ENCODE results near the gene KLHDC7B. TPM values are rescaled to one million over a fixed set of nuclear protein-coding genes. Genes with fewer than 3 reads are reported as not detected.

KLHDC7B gene
- total RNA-seq, 1 experiment from 2014 or later = not detected

GRCh38 chr22:50524676-50525103 lies 21.0 kb upstream of the KLHDC7B start:
- intact Hi-C loops (cut with micrococcal nuclease) = loop anchor here (5.0 kb wide), 2 partner anchors 38 to 98 kb away; partner anchors contain the start of gene SYCE3

GRCh38 chr22:50525104-50525857 lies 20.4 kb upstream of the KLHDC7B start, which contains the start of gene SCO2:
SCO2 (minus strand) TSS chr22:50525598; CDS start chr22:50524411, 1,187 bp downstream.
- H3K4me2 ChIP-seq (ENCODE audit: low read length) = peak within 1 kb of the TSS; percentile 98
- intact Hi-C loops (cut with micrococcal nuclease) = loop anchor here (5.0 kb wide), 2 partner anchors 37 to 97 kb away; partner anchors contain the start of gene SYCE3
- TF ChIP-seq EZH2 (IDR thresholded peaks at IDR 0.05; ENCODE audit: low read length, unreplicated experiment) = no peak
- no peak; the same call in 1 of the 2 replicates for TF ChIP-seq CTCF (conservative IDR thresholded peaks at IDR 0.05; ENCODE audit: low read depth, low read length)
- TF ChIP-seq EZH2phosphoT487 (IDR thresholded peaks at IDR 0.05; ENCODE audit: borderline replicate concordance, low read length) = no peak
- H3F3A ChIP-seq (ENCODE audit: low read length, unreplicated experiment) = no peaks in the 10 kb centered on the region
- H3K9me2 ChIP-seq (replicated peaks; ENCODE audit: low read length) = no peaks in the 10 kb centered on the region
- ChIA-PET POLR2A (ENCODE audit: unreplicated experiment) (interaction anchor here (0.5 to 1.7 kb wide), 5 partner anchors 17 to 229 kb away, joined by 3 to 8 read pairs (median 3); partner anchors contain the start of genes LMF2 and NCAPH2), CTCF (interaction anchor here (0.5 to 2.7 kb wide), 4 partner anchors 17 to 96 kb away, joined by 3 to 16 read pairs (median 9); partner anchors contain the start of genes LMF2 and NCAPH2)
- H3K9me3 ChIP-seq (ENCODE audit: low read length) = no peaks in the 10 kb centered on the region
- peak within 1 kb of the TSS; percentile 94 for H3K9ac ChIP-seq (ENCODE audit: low read length)
- peak within 1 kb of the TSS; percentile 75 for H2AFZ ChIP-seq (ENCODE audit: low read length)
- H4K20me1 ChIP-seq (ENCODE audit: low read length) = no peaks in the 10 kb centered on the region; the same call in 1 of the 2 replicates
- H3K27ac ChIP-seq (ENCODE audit: low read length) = peak within 1 kb of the TSS; percentile 78
- H3K27me3 ChIP-seq (ENCODE audit: low read length) = no peaks in the 10 kb centered on the region
- peaks cover 9% of the 10 kb centered on the region; the same call in 1 of the 2 replicates for H3K4me1 ChIP-seq (ENCODE audit: insufficient read depth, low read length)
- H3K36me3 ChIP-seq (ENCODE audit: low read depth, low read length) = no peaks in the 10 kb centered on the region
- TSS peak; percentile 22 for BruUV-seq (replicated peaks)
- H3K4me3 ChIP-seq (ENCODE audit: low read length) = peak within 1 kb of the TSS; percentile 81
- DNase-seq = peak; percentile 95
- peak; percentile 48 for ATAC-seq
- peaks cover 25% of the 10 kb centered on the region for H3K79me2 ChIP-seq (ENCODE audit: low read length)

More at GRCh38 chr22:50524676-50525103, 21.0 kb upstream of the KLHDC7B start:
- Histone ChIP-seq H3K9ac (ENCODE audit: low read length) (peak overlapping the region; percentile 94), H3K9me2 (replicated peaks; ENCODE audit: low read length) (no peaks in the 10 kb centered on the region), H3K36me3 (ENCODE audit: low read depth, low read length) (no peaks in the 10 kb centered on the region), H4K20me1 (ENCODE audit: low read length) (no peaks in the 10 kb centered on the region; the same call in 1 of the 2 replicates), H3F3A (ENCODE audit: low read length, unreplicated experiment) (no peaks in the 10 kb centered on the region), H3K9me3 (ENCODE audit: low read length) (no peaks in the 10 kb centered on the region), H3K4me3 (ENCODE audit: low read length) (peak overlapping the region; percentile 81), H2AFZ (ENCODE audit: low read length) (peak overlapping the region; percentile 75; the same call in 1 of the 2 replicates), H3K27ac (ENCODE audit: low read length) (peak overlapping the region; percentile 78), H3K79me2 (ENCODE audit: low read length) (peaks cover 25% of the 10 kb centered on the region), H3K27me3 (ENCODE audit: low read length) (no peaks in the 10 kb centered on the region), H3K4me2 (ENCODE audit: low read length) (peak overlapping the region; percentile 98), H3K4me1 (ENCODE audit: insufficient read depth, low read length) (peaks cover 9% of the 10 kb centered on the region; the same call in 1 of the 2 replicates)
- ATAC-seq = peak; percentile 3
- CTCF ChIA-PET = interaction anchor here (2.7 kb wide), 1 partner anchor 96 kb away, joined by 16 read pairs; no protein-coding TSS in a partner anchor
- TF ChIP-seq EZH2 (IDR thresholded peaks at IDR 0.05; ENCODE audit: low read length, unreplicated experiment) = no peak
- TF ChIP-seq EZH2phosphoT487 (IDR thresholded peaks at IDR 0.05; ENCODE audit: borderline replicate concordance, low read length) = no peak
- TF ChIP-seq CTCF (conservative IDR thresholded peaks at IDR 0.05; ENCODE audit: low read depth, low read length) = no peak
- no peak for DNase-seq
- BruUV-seq (replicated peaks) = no TSS peak
- POLR2A ChIA-PET (ENCODE audit: unreplicated experiment) = interaction anchor here (0.6 to 1.7 kb wide), 2 partner anchors 17 to 228 kb away, joined by 3 to 8 read pairs; partner anchors contain the start of genes LMF2 and NCAPH2
